Astrocyte of the spinal cord (primary cell): ENCODE data around the gene SAMD11.

Experiments
- DNase-seq: peaks from one replicate; pipeline ENCODE4 v3.0.0; 2011; ENCODE audit warnings: low read depth, low spot score
- H3K4me3 ChIP-seq: 2 replicates; pipeline ENCODE4 v1.5.1; 2011; ENCODE audit warnings: low read depth, mild to moderate bottlenecking, low read length, moderate library complexity
- in situ Hi-C: cut with HindIII; loops from 2 replicates; pipeline ENCODE4 v1.10.0; 2017; ENCODE audit warnings: low sequenced_read_pairs
- TF ChIP-seq, protein P1 (sequence below): IDR thresholded peaks from 2 replicates; pipeline ENCODE4 v1.5.1; 2012; ENCODE audit warnings: low read depth, mild to moderate bottlenecking, low read length, inconsistent platforms

SAMD11 gene

DNA sequence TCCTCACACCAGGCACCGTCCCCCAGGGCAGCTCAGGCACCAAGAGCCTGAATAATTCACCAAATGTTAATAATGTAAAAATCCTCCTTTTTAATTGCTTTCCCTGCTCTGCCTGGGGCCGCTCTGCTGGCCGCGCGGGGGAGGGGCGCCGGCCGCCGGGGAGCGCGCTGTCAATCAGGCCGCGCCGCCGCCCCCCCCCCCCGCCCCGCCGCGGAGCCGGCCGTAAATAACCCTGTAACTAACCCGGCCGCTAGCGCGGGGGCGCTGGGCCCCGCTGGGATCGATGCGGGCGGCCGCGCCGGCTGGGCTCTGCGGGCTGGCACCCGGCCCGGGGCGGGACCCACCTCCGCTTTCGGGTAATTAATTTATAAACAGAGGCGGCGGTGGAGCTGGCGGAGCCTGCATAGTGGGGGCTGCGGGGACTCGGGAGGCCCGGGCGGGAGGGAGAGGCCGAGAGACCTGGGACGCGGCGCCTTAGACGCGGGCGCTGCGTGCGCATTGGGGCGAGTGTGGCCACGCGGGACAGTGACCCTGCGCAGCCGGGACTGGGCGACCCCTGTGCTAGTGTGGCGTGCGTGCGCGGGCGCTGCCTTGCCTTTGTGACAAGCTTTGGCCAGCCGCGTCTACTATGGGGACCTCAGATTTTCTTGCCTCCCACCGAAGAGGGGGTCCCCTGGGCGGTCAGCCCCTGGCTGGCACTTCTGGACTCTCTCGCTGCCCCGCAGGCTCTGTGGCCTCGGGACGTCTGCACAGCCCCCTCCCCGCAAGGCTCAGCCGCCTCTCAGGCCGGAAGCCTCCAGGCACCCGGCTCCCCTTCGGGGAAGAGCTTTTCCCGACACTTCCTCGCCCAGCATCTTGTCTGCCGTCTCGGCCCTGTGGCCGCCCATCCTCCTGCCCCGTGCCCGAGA, 16.6 kb downstream of the SAMD11 start:
- in situ Hi-C loops = no loop called here

DNA sequence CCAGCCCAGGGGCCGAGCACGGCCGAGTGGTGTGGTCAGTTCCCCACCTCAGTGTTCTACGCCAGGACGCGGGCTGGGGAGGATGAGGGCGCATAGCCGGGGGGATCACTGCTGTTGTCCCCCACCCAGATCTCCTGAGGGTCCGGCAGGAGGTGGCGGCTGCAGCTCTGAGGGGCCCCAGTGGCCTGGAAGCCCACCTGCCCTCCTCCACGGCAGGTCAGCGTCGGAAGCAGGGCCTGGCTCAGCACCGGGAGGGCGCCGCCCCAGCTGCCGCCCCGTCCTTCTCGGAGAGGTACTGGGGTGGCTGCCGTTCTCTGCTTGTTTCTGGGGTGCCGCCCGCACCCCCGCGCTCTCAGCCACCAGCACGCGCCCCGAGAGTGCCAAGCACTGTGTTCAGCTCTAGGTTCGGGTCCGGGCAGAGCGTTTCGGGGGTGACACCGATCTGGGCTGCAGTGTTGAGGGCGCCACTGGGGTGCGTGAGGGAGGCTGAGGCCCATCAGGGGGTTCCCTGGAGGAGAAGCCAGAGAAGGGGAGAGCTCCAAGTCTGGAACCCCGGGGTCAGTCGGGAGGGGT, 17.4 kb downstream of the SAMD11 start:
- TF ChIP-seq, protein P1, sequence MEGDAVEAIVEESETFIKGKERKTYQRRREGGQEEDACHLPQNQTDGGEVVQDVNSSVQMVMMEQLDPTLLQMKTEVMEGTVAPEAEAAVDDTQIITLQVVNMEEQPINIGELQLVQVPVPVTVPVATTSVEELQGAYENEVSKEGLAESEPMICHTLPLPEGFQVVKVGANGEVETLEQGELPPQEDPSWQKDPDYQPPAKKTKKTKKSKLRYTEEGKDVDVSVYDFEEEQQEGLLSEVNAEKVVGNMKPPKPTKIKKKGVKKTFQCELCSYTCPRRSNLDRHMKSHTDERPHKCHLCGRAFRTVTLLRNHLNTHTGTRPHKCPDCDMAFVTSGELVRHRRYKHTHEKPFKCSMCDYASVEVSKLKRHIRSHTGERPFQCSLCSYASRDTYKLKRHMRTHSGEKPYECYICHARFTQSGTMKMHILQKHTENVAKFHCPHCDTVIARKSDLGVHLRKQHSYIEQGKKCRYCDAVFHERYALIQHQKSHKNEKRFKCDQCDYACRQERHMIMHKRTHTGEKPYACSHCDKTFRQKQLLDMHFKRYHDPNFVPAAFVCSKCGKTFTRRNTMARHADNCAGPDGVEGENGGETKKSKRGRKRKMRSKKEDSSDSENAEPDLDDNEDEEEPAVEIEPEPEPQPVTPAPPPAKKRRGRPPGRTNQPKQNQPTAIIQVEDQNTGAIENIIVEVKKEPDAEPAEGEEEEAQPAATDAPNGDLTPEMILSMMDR = no peak
- peak overlapping the region; percentile 26 for H3K4me3 ChIP-seq
- in situ Hi-C loops = no loop called here
- no peak for DNase-seq

More for the DNA sequence above, 16.6 kb downstream of the SAMD11 start:
- DNase-seq = peak; percentile 84
- peak overlapping the region; percentile 26 for H3K4me3 ChIP-seq
- TF ChIP-seq, protein P1 = no peak

- TF ChIP-seq, protein P1 = no peak
- DNase-seq = peak; percentile 94
- H3K4me3 ChIP-seq = peak overlapping the region; percentile 37
- in situ Hi-C loops = no loop called here
Measured at GRCh38 chr1:941588-942383, 18.1 kb downstream of the SAMD11 start.

GRCh38 chr1:942411-942821, 18.7 kb downstream of the SAMD11 start:
- DNase-seq = peak; percentile 20
- TF ChIP-seq, protein P1 = no peak
- H3K4me3 ChIP-seq = peak overlapping the region; percentile 39
- in situ Hi-C loops = no loop called here

- peak overlapping the region; percentile 39 for H3K4me3 ChIP-seq
- TF ChIP-seq, protein P1 = no peak
- in situ Hi-C loops = no loop called here
- DNase-seq = peak; percentile 79
Measured at GRCh38 chr1:942864-943533, 19.3 kb downstream of the SAMD11 start.
